ENCODE results near the gene HRH2.
"Not testable (repeated sequence)": the region's sequence is repeated elsewhere in the genome, so short reads cannot be mapped to it uniquely, and the experiment has no call there.

The HRH2 gene

GRCh38 chr5:175646251-175646650, 11.6 kb upstream of the HRH2 start:
- DNase-seq (ENCODE audit: low read depth, low spot score), result no peak

- no peak for DNase-seq (ENCODE audit: low read depth, low spot score)
Observed at GRCh38 chr5:175649967-175650366, 7.9 kb upstream of the HRH2 start.

- not testable (repeated sequence) for DNase-seq (ENCODE audit: low read depth, low spot score)
Observed at GRCh38 chr5:175650430-175651205, 7.3 kb upstream of the HRH2 start.

DNA sequence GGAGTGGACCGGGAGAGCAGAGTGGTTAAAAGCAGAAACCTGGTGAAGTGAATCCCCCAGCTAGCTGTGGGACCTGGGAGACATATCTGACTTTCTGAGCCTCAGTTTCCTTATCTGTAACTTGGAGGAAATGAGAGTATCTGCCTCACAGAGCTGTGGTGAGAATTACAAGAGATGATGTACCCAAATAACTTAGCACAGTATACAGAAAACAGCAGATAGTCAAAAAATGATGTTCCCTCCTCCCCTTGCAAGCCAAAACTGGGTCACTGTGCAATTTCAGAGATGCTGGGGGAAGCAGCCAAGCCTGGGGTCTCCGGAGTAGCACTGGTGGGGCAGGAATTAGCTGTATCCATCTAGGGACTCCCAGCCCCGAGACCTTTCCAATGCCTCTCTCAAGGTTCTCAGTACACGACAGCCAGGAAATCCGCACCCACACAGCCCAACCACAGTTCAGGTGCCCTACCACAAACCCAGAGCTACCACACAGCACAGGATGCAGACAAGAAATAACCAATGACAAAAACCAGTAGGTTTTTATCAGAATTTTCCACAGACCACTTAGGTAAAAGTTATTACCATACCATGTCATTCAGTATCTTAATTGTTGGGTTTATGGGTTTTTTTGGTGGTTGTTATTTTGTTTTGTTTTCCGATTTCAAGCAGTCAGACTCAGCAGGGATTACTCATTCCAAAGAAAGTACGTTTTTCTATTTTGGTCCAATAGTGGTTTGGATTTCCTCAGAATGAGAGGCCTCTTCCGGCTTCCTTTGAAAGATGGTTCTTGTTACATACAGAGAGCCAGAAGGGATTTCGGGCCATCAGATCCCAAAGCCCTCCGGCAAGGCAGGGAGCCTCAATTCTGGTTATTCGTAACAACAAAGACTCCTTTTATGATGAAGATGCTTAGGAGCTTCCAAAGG, 4.9 kb upstream of the HRH2 start:
- no peak for DNase-seq (ENCODE audit: low read depth, low spot score)

DNA sequence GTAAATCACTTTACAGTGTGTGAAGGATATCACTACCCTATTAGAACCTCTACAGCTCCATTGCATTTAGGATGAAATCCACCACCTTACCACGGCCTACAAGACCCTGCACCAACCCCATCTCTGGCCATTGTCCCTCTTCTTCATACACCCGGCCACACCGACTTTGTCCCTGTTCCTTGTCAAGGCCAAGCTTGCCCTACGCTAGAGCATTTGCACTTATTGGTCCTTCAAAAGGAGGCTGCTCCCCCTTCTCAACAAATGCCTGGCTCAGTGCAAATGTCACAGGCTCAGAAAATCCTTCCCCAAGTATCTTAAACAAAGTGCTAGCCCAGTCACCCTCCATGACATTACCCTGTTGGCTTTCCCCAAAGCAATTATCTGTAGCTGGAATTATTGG, 4.1 kb upstream of the HRH2 start:
- no peak for DNase-seq (ENCODE audit: low read depth, low spot score)

DNA sequence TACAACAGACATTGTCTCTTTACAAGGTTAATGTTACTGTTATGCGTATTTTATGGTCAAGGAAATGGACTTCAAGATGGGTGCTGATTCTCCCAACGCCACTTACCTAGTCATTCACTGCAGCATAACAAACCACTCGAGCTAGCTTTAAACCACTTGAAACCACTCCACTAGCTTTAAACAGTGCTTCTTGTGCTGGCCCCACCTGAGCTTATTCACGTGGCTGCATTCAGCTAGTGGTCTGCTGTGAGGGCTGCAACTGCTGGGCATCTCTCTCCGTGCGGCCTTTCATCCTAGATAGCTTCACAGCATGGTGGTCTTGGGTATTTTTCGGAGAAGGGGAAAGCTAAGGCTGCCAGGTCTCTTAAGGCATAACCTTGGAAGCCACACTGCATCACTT, 3.5 kb upstream of the HRH2 start:
- no peak for DNase-seq (ENCODE audit: low read depth, low spot score)

- DNase-seq (ENCODE audit: low read depth, low spot score), result no peak
Observed at GRCh38 chr5:175654807-175655206, 3.1 kb upstream of the HRH2 start.

DNA sequence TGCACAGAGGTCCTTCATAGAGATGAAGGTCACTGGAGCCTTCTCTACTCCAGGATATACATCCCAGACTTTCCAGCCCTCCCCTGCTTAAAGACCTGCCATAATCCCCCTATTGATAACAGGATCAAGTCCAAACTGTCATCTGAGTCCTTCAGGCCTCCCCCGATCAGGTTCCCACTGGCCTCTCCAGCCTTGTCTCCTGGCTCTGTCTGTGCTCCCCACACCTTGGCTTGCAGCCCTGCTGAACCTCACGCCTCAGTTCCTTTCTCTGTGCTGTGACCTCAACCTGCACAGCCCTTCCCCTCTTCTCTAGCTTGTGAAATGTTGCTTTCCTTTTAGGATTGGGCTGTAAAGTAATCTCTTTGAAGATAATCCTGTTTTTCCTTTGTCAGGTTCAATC, 2.5 kb upstream of the HRH2 start:
- no peak for DNase-seq (ENCODE audit: low read depth, low spot score)

- DNase-seq (ENCODE audit: low read depth, low spot score), result no peak
Observed at GRCh38 chr5:175656966-175657365, 905 bp upstream of the HRH2 start.

DNA sequence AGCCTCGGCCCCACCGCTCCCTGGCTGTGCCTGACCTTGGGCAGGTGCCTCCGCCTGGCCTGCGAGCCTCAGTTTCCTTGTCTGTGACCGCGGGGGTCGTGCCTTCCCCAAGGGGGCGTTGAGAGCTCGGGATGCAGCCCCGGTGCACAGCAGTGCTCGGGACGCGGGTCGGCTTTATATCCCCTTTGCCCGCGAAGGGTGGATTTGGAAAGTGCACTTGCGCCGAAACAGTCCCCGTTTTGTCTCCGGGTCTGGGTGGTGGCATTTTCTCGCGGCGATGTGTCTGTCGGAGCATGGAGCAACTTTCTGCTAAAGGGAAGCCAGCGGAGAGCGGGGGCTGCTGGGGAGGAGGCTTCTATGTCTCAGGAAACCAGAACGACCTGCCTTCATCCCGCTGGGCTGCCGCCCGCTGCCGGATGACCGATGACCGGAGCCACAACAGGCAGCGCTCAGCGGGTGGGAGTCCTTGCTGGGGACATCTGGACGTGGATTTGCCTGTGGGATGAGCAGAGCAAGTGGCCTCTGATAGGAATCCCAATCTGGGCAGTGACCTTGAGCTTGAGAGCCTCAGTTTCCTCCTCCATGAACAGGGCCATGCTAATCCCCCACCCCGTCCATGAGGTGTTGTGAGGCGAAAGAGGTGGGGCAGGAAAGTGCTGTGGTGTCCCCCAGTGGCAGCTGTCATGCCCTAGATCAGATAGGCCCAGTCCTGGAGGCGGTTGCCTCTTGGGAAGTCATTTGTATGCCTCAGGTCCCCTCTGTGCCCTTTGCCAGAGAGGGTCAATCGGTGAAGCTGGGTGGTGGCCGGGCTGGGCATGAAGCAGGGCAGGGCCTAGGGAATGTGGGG, 651 bp downstream of the HRH2 start:
- DNase-seq (ENCODE audit: low read depth, low spot score), result no peak

- no peak for DNase-seq (ENCODE audit: low read depth, low spot score)
Observed at GRCh38 chr5:175659546-175660253, 1.8 kb downstream of the HRH2 start.

DNA sequence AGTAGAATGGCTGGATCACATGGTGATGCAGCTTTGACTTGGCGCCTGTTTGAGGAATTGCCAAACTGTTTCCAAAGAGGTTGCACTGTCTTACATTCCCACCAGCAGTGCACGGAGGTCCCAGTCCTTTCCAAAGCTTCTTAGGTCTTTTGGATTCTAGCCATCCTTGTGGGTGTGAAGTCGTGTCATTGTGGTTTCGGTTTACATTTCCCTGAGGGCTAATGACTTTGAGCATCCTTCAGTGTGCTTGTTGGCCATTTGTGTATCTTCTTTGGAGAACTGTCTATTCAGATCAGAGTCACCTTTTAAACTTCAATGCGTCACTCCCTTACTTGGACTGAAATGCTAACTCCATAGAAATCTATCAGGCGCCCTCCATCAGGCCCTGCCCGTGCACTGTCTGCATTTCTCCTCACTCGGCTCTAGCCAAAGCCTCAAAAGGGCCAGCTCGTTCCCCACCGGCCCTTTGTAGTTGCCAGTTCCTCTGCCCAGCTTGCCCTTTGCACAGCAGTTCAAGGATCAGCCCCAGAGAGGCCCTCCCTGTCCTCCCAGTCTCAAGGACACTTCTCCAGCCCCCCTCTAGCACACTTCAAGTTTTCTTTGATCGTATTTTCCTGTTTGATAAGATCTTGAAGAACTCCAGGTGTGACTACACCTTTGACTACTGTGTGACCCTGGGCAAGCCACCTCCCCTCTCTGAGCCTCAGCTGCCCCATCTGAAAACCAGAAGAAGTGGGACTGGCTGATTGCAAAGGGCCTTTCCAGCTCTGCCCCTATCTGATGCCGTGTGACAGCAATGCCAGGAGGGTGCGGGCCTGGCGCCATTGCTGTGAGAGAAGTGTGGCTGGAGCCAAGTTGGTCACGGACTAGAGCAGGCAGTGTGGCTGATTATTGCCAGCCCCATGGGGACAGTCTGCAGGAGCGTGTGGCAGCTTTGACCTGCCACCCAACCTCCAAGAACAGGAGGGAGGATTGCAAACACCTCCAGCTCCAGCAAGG, 5.6 kb downstream of the HRH2 start:
- no peak for DNase-seq (ENCODE audit: low read depth, low spot score)

- DNase-seq (ENCODE audit: low read depth, low spot score), result no peak
Observed at GRCh38 chr5:175664723-175665122, 6.9 kb downstream of the HRH2 start.

DNA sequence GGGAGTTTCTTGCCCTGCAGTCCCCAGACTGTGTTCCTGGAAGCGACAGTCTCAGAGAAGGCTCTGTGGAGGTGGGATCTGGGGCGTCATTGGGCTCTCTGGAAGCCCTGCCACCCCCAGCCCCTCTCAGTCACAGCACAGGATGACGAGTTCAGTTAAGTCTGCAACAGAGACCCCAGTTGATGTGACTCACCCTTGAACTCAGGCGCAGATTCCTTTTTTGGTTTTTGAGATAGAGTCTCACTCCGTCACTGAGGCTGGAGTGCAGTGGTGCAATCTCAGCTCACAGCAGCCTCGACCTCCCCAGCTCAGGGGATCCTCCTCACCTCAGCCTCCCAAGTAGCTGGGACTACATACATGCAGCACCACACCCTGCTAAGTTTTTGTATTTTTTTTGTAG, 8.3 kb downstream of the HRH2 start:
- DNase-seq (ENCODE audit: low read depth, low spot score), result no peak

DNA sequence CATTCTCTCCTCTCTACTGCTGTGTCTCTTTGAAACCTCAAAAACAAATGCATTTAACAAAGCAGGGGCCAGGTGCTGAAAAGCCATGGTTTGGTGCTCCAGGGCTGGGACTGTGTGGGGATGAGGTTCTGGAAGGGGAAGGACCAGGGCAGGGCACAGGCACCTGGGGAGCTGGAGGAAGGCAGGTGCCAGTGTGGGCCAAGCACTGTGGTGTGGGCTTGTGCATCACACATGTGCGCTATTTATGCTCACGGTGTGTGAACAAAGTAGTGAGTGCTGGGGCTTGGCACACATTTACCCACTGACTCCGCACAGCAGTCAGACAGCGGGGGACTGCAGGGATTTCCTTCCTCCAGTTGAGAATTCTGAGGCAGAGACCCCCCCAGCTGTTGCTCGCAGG, 10.1 kb downstream of the HRH2 start:
- no peak for DNase-seq (ENCODE audit: low read depth, low spot score)

- no peak for DNase-seq (ENCODE audit: low read depth, low spot score)
Observed at GRCh38 chr5:175670372-175670771, 12.5 kb downstream of the HRH2 start.

DNA sequence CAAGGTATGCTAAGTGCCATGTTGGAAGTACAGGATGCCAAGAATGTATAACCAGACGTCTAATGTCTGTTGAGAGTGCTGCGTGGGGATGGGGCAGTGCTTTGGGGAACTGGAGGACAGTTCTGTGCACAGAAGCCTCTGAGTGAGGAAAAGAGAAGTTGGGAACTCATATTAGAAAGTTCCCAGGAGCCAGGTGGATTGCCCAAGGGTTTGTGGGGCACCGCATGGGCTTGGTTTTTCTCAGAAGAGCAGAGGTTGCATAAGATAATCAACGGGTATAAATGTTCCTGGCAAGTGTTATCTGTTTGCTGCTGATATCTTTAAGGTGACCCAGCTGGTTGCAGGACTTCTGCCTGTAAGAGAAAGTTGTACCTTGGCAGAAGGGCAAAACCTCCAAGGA, 13.1 kb downstream of the HRH2 start:
- DNase-seq (ENCODE audit: low read depth, low spot score), result no peak

DNA sequence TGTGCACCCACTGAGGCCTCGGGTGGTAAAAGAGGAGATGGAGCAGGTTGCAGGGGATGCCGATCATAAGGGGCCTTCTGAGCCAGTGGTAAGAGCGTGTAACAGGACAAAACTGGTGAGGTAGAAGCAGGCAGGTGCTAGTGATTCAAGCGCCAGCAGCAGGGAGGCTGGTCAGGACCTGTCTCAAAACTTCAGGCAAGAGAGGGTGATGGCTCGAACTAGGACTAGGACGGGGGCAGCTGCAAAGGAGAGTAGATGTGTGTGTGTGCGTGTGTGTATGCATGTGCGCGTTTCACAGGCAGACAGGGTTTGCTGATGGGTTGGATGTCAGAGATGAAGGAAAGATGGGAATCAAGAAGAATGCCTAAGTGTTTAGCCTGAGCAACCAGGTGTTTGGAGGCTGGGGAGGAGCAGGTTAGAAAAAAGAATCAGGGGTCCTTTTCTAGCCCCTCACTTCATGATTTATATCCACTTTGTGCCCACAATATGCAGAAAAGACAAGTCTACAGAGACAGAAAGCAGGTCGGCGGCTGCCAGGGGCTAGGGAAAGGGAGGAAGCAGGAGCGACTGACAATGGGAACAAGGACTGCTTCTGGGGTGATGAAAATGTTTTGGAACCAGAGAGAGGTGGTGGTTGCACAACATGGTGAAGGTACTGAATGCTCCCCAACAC, 15.2 kb downstream of the HRH2 start:
- no peak for DNase-seq (ENCODE audit: low read depth, low spot score)

GRCh38 chr5:175674731-175675346, 17.0 kb downstream of the HRH2 start:
- DNase-seq (ENCODE audit: low read depth, low spot score), result no peak

Data from iPS DF 19.7 (cell line).